Measurements from ENCODE around the gene PATL1.

The PATL1 gene

DNA sequence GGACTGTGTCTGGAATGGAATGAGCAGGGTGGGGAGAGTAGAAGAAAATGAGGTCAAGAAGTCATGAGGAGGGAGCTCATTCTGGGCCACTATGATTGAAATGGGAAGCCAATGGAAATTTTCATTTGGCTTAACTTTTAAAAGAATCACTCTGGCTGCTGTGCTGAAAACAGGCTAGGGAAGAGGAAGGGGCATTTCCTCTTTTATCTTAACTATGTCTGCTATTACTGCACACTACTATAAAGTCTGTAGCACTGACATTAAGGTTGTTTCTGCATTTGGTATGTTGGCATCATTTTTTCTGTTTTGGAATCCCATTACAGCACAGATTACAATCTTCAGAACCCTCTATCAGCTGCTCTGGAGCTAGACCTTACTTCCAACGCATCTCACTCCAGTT, 8.2 kb downstream of the PATL1 start (continued):
- TF ChIP-seq, protein P1, sequence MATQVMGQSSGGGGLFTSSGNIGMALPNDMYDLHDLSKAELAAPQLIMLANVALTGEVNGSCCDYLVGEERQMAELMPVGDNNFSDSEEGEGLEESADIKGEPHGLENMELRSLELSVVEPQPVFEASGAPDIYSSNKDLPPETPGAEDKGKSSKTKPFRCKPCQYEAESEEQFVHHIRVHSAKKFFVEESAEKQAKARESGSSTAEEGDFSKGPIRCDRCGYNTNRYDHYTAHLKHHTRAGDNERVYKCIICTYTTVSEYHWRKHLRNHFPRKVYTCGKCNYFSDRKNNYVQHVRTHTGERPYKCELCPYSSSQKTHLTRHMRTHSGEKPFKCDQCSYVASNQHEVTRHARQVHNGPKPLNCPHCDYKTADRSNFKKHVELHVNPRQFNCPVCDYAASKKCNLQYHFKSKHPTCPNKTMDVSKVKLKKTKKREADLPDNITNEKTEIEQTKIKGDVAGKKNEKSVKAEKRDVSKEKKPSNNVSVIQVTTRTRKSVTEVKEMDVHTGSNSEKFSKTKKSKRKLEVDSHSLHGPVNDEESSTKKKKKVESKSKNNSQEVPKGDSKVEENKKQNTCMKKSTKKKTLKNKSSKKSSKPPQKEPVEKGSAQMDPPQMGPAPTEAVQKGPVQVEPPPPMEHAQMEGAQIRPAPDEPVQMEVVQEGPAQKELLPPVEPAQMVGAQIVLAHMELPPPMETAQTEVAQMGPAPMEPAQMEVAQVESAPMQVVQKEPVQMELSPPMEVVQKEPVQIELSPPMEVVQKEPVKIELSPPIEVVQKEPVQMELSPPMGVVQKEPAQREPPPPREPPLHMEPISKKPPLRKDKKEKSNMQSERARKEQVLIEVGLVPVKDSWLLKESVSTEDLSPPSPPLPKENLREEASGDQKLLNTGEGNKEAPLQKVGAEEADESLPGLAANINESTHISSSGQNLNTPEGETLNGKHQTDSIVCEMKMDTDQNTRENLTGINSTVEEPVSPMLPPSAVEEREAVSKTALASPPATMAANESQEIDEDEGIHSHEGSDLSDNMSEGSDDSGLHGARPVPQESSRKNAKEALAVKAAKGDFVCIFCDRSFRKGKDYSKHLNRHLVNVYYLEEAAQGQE (tag by site-specific recombination; IDR thresholded peaks at IDR 0.05), result no peak
- TF ChIP-seq SP7 (tag by site-specific recombination; IDR thresholded peaks at IDR 0.05) (no peak), KLF16 (tag by site-specific recombination; IDR thresholded peaks at IDR 0.05) (no peak), ZSCAN30 (tag by site-specific recombination; IDR thresholded peaks at IDR 0.05) (no peak)
- TF ChIP-seq, protein P2, sequence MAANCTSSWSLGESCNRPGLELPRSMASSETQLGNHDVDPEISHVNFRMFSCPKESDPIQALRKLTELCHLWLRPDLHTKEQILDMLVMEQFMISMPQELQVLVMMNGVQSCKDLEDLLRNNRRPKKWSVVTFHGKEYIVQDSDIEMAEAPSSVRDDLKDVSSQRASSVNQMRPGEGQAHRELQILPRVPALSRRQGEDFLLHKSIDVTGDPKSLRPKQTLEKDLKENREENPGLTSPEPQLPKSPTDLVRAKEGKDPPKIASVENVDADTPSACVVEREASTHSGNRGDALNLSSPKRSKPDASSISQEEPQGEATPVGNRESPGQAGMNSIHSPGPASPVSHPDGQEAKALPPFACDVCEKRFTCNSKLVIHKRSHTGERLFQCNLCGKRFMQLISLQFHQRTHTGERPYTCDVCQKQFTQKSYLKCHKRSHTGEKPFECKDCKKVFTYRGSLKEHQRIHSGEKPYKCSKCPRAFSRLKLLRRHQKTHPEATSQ (tag by site-specific recombination; IDR thresholded peaks at IDR 0.05), result no peak
- TF ChIP-seq, protein P3, sequence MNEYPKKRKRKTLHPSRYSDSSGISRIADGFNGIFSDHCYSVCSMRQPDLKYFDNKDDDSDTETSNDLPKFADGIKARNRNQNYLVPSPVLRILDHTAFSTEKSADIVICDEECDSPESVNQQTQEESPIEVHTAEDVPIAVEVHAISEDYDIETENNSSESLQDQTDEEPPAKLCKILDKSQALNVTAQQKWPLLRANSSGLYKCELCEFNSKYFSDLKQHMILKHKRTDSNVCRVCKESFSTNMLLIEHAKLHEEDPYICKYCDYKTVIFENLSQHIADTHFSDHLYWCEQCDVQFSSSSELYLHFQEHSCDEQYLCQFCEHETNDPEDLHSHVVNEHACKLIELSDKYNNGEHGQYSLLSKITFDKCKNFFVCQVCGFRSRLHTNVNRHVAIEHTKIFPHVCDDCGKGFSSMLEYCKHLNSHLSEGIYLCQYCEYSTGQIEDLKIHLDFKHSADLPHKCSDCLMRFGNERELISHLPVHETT (tag by site-specific recombination; IDR thresholded peaks at IDR 0.05), result no peak

DNA sequence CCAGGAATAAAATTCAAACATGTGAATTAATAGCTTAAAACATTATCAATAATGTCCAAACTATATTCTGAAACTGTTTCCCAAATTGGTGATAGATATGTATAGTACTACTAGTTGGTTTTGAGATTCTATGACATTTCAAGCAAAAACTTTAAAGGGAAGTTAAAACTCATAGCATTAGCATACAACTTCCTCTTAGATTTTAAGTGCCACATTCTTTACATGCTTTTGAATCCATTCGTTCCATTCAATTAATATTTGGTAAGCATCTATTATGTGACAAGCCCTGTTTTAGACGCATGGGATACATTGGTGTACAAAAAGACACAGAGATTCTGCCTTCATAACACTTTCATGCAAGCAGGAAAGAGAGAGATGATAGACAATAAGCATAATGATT, 8.9 kb downstream of the PATL1 start:
- TF ChIP-seq ZBTB48 (tag by site-specific recombination; IDR thresholded peaks at IDR 0.05) (no peak), GLIS2 (tag by site-specific recombination; IDR thresholded peaks at IDR 0.05) (no peak), ZNF266 (tag by site-specific recombination; IDR thresholded peaks at IDR 0.05; ENCODE audit: low read depth) (no peak), ZNF292 (tag by site-specific recombination; IDR thresholded peaks at IDR 0.05; ENCODE audit: borderline replicate concordance, low read depth) (no peak), ZNF48 (tag by site-specific recombination; IDR thresholded peaks at IDR 0.05) (no peak), BCL11B (tag by site-specific recombination; IDR thresholded peaks at IDR 0.05; ENCODE audit: low read depth) (no peak), REPIN1 (tag by site-specific recombination; IDR thresholded peaks at IDR 0.05; ENCODE audit: low read depth) (no peak)
- TF ChIP-seq, protein P4, sequence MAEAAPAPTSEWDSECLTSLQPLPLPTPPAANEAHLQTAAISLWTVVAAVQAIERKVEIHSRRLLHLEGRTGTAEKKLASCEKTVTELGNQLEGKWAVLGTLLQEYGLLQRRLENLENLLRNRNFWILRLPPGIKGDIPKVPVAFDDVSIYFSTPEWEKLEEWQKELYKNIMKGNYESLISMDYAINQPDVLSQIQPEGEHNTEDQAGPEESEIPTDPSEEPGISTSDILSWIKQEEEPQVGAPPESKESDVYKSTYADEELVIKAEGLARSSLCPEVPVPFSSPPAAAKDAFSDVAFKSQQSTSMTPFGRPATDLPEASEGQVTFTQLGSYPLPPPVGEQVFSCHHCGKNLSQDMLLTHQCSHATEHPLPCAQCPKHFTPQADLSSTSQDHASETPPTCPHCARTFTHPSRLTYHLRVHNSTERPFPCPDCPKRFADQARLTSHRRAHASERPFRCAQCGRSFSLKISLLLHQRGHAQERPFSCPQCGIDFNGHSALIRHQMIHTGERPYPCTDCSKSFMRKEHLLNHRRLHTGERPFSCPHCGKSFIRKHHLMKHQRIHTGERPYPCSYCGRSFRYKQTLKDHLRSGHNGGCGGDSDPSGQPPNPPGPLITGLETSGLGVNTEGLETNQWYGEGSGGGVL (tag by site-specific recombination; IDR thresholded peaks at IDR 0.05), result no peak
- TF ChIP-seq, protein P5, sequence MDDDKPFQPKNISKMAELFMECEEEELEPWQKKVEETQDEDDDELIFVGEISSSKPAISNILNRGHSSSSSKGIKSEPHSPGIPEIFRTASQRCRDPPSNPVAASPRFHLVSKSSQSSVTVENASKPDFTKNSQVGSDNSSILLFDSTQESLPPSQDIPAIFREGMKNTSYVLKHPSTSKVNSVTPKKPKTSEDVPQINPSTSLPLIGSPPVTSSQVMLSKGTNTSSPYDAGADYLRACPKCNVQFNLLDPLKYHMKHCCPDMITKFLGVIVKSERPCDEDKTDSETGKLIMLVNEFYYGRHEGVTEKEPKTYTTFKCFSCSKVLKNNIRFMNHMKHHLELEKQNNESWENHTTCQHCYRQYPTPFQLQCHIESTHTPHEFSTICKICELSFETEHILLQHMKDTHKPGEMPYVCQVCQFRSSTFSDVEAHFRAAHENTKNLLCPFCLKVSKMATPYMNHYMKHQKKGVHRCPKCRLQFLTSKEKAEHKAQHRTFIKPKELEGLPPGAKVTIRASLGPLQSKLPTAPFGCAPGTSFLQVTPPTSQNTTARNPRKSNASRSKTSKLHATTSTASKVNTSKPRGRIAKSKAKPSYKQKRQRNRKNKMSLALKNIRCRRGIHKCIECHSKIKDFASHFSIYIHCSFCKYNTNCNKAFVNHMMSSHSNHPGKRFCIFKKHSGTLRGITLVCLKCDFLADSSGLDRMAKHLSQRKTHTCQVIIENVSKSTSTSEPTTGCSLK (tag by site-specific recombination; IDR thresholded peaks at IDR 0.05), result no peak
- TF ChIP-seq, protein P6, sequence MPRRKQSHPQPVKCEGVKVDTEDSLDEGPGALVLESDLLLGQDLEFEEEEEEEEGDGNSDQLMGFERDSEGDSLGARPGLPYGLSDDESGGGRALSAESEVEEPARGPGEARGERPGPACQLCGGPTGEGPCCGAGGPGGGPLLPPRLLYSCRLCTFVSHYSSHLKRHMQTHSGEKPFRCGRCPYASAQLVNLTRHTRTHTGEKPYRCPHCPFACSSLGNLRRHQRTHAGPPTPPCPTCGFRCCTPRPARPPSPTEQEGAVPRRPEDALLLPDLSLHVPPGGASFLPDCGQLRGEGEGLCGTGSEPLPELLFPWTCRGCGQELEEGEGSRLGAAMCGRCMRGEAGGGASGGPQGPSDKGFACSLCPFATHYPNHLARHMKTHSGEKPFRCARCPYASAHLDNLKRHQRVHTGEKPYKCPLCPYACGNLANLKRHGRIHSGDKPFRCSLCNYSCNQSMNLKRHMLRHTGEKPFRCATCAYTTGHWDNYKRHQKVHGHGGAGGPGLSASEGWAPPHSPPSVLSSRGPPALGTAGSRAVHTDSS (tag by site-specific recombination; IDR thresholded peaks at IDR 0.05), result no peak
- TF ChIP-seq, protein P7, sequence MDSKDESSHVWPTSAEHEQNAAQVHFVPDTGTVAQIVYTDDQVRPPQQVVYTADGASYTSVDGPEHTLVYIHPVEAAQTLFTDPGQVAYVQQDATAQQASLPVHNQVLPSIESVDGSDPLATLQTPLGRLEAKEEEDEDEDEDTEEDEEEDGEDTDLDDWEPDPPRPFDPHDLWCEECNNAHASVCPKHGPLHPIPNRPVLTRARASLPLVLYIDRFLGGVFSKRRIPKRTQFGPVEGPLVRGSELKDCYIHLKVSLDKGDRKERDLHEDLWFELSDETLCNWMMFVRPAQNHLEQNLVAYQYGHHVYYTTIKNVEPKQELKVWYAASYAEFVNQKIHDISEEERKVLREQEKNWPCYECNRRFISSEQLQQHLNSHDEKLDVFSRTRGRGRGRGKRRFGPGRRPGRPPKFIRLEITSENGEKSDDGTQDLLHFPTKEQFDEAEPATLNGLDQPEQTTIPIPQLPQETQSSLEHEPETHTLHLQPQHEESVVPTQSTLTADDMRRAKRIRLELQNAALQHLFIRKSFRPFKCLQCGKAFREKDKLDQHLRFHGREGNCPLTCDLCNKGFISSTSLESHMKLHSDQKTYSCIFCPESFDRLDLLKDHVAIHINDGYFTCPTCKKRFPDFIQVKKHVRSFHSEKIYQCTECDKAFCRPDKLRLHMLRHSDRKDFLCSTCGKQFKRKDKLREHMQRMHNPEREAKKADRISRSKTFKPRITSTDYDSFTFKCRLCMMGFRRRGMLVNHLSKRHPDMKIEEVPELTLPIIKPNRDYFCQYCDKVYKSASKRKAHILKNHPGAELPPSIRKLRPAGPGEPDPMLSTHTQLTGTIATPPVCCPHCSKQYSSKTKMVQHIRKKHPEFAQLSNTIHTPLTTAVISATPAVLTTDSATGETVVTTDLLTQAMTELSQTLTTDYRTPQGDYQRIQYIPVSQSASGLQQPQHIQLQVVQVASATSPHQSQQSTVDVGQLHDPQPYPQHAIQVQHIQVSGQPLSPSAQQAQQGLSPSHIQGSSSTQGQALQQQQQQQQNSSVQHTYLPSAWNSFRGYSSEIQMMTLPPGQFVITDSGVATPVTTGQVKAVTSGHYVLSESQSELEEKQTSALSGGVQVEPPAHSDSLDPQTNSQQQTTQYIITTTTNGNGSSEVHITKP (tag by site-specific recombination; IDR thresholded peaks at IDR 0.05), result no peak
- peaks cover 42 to 90% of the 10 kb centered on the region in 2 experiments for H3K36me3 ChIP-seq (ENCODE audit: control insufficient read depth in 2 of 2, insufficient read depth in 1 of 2, low read length in 2 of 2)
- POLR2A ChIA-PET, result interaction anchor here (1.7 kb wide), 1 partner anchor 9 kb away, joined by 6 read pairs; no protein-coding TSS in a partner anchor

More for the DNA sequence above, 8.9 kb downstream of the PATL1 start:
- no peak overlapping the region for H3K27ac ChIP-seq (ENCODE audit: extremely low read depth, low read depth, low read length)
- H3K4me1 ChIP-seq (ENCODE audit: control insufficient read depth, insufficient read depth, low read length), result no peaks in the 10 kb centered on the region
- H3K9me3 ChIP-seq (ENCODE audit: control insufficient read depth, insufficient read depth, low read depth, low read length), result no peaks in the 10 kb centered on the region
- CTCF ChIA-PET, result no interaction called here
- no peak overlapping the region for H3K4me3 ChIP-seq (ENCODE audit: low read depth, low read length)

Measured in HEK293 (cell line).